Measurements from ENCODE around the gene HLF. TPM values are rescaled to one million over a fixed set of nuclear protein-coding genes. Genes with fewer than 3 reads are reported as not detected.

HLF gene
- total RNA-seq, 2 donors from 2014 or later = 0.70 to 3.9 TPM

DNA sequence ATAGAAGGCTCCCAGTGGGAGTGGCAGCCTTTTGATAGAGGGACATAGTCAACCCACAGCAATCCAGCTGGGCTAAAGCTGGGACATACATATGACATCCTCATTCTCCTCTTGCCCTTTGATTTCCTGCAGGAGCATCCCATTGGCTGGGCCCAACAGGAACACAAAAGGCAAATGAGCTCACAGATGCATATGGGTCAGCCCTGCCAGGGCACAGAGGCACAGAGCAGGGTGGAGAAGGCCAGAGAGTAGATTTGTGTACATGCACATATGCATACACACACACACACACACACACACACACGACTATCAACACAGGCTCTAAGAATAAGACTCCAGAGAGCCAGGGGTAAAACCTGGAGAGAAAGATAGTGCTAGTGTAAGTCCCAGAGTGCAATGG is 98.3 kb downstream of the HLF start:
- intact Hi-C loops (cut with DNase I, micrococcal nuclease) = no loop called here
- ATAC-seq = no peak

DNA sequence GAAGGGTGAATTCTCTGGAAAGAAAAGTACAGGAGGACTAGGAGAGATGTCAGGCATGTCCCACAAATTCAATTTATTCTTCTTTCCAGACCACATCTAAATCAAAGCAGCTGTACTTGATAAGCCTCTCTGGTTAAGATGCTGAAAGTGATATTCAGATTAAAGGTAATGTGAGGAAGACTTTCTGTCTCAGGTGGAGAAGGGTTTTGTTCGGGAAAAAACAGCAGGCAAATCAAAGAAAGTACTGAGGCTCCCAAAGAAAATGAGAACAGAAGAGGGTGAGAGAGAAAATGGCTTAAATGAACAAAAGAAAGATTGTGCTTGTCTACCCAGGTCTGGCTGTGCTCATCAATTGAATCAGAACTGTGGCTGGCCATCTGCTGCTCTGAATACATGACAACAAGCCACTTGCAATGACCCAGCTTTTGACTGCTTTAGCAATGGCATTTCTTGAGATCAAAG is 101.3 kb downstream of the HLF start:
- no peak for ATAC-seq
- DNase-seq = no peak
- intact Hi-C loops (cut with DNase I, micrococcal nuclease) = no loop called here

More for the DNA sequence above, 98.3 kb downstream of the HLF start:
- no peak for DNase-seq

DNA sequence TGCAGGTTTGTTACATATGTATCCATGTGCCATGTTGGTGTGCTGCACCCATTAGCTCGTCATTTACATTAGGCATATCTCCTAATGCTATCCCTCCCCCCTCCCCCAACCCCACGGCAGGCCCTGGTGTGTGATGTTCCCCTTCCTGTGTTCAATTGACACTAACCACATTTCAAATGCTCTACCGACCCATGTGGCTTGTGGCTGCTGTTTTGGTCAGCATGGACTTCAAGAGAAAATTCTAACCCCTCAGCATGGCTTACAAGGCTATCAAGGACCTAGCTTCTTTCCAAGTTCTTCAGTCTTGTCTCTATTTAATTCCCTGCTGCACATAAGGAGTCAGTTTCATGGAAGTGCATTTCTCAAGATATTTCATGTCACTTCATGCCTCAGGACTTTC is 103.9 kb downstream of the HLF start:
- intact Hi-C loops (cut with DNase I, micrococcal nuclease) = no loop called here
- ATAC-seq = no peak

More for the DNA sequence above, 103.9 kb downstream of the HLF start:
- DNase-seq = no peak

Other genes starting within 250 kb of the HLF start
- 10 to 100 TPM; 11.6 to 13.9 TPM for gene MMD, start 156.9 kb downstream of the HLF start, total RNA-seq
- gene SMIM36, start 246.5 kb downstream of the HLF start, total RNA-seq = not detected

All from left colon (tissue), 2 donors.